ENCODE results near the gene CDC42EP4. TPM values are rescaled to one million over a fixed set of nuclear protein-coding genes. Genes with fewer than 3 reads are reported as not detected.

CDC42EP4 gene
- total and polyA plus RNA-seq, 9 of the 15 experiments (the other 6 are each of a cell fraction or from before 2014, with no cell fraction given), result 0.65 to 20.8 (median 12.3) TPM

- TF ChIP-seq ARID4B (CRISPR knock-in tag; IDR thresholded peaks at IDR 0.05), result no peak
- peak; percentile 71 for TF ChIP-seq FOSL1 (tag; conservative IDR thresholded peaks at IDR 0.05)
- TF ChIP-seq CTCF (IDR thresholded peaks at IDR 0.05 in 2 of 3, conservative IDR thresholded peaks at IDR 0.05 in 1 of 3; ENCODE audit: insufficient read depth in 2 of 3, low read depth in 1 of 3, low read length in 3 of 3), result peak in 1 of 3 experiments; percentile 8; a peak in 1 of 6 replicates
- TF ChIP-seq ATF3 (IDR thresholded peaks at IDR 0.05), result peak; percentile 61
- no peak for TF ChIP-seq ATF3 (CRISPR knock-in tag; conservative IDR thresholded peaks at IDR 0.05)
- TF ChIP-seq, protein P1, sequence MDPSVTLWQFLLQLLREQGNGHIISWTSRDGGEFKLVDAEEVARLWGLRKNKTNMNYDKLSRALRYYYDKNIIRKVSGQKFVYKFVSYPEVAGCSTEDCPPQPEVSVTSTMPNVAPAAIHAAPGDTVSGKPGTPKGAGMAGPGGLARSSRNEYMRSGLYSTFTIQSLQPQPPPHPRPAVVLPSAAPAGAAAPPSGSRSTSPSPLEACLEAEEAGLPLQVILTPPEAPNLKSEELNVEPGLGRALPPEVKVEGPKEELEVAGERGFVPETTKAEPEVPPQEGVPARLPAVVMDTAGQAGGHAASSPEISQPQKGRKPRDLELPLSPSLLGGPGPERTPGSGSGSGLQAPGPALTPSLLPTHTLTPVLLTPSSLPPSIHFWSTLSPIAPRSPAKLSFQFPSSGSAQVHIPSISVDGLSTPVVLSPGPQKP (CRISPR knock-in tag; IDR thresholded peaks at IDR 0.05), result no peak
- no peak for TF ChIP-seq TAF1 (IDR thresholded peaks at IDR 0.05; ENCODE audit: control insufficient read depth, extremely low read depth, insufficient read depth, low read length, severe bottlenecking)
- no peak for TF ChIP-seq PURB (CRISPR knock-in tag; IDR thresholded peaks at IDR 0.05; ENCODE audit: low read depth)
- no peak for TF ChIP-seq SNIP1 (IDR thresholded peaks at IDR 0.05; ENCODE audit: low read depth)
- TF ChIP-seq JUND (IDR thresholded peaks at IDR 0.05; ENCODE audit: borderline replicate concordance, low read depth, low read length), result peak; percentile 48; the same call in 1 of the 2 replicates
- no peak for TF ChIP-seq JUND (tag; IDR thresholded peaks at IDR 0.05; ENCODE audit: borderline replicate concordance, low read depth, low read length)
- no peak for TF ChIP-seq ZNF830 (CRISPR knock-in tag; IDR thresholded peaks at IDR 0.05)
- TF ChIP-seq ESRRA (IDR thresholded peaks at IDR 0.05; ENCODE audit: borderline replicate concordance, low read depth), result no peak
- 0 out of 2 replicates have a peak, but pooled peaks have one; percentile 26 for TF ChIP-seq ETV1 (tag; conservative IDR thresholded peaks at IDR 0.05; ENCODE audit: low read depth)
Measured at GRCh38 chr17:73340093-73340596, 28.3 kb upstream of the CDC42EP4 start (continued).
